Astrocyte (in vitro differentiated cells and primary cell): ENCODE results near the gene IQGAP1.

Experiments used
- EZH2 ChIP-seq: IDR thresholded peaks from 2 replicates; pipeline ENCODE4 v1.6.1; 2012; ENCODE audit warnings: mild to moderate bottlenecking, low read length, inconsistent platforms; ENCODE audit not compliant: insufficient read depth
- TF ChIP-seq, protein P1 (sequence below): IDR thresholded peaks from 2 replicates; pipeline ENCODE4 v1.5.1; 2011; ENCODE audit warnings: low read depth, mild to moderate bottlenecking, inconsistent platforms, low read length, moderate library complexity; ENCODE audit not compliant: insufficient read depth

DNA sequence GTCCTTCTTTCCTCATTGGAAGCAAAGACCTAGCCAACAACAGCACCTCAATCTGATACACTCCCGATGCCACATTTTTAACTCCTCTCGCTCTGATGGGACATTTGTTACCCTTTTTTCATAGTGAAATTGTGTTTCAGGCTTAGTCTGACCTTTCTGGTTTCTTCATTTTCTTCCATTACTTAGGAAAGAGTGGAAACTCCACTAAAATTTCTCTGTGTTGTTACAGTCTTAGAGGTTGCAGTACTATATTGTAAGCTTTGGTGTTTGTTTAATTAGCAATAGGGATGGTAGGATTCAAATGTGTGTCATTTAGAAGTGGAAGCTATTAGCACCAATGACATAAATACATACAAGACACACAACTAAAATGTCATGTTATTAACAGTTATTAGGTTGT is 112.1 kb downstream of the IQGAP1 start:
- TF ChIP-seq, protein P1, sequence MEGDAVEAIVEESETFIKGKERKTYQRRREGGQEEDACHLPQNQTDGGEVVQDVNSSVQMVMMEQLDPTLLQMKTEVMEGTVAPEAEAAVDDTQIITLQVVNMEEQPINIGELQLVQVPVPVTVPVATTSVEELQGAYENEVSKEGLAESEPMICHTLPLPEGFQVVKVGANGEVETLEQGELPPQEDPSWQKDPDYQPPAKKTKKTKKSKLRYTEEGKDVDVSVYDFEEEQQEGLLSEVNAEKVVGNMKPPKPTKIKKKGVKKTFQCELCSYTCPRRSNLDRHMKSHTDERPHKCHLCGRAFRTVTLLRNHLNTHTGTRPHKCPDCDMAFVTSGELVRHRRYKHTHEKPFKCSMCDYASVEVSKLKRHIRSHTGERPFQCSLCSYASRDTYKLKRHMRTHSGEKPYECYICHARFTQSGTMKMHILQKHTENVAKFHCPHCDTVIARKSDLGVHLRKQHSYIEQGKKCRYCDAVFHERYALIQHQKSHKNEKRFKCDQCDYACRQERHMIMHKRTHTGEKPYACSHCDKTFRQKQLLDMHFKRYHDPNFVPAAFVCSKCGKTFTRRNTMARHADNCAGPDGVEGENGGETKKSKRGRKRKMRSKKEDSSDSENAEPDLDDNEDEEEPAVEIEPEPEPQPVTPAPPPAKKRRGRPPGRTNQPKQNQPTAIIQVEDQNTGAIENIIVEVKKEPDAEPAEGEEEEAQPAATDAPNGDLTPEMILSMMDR = no peak
- TF ChIP-seq EZH2 = no peak
